HEK293 (cell line): ENCODE results near the gene RACK1.

Experiments used
- GLI4 ChIP-seq: fragments of 450-650 bp; formaldehyde crosslinking; IDR thresholded peaks from 2 replicates; pipeline ENCODE4 v1.5.1; 2016; ENCODE audit warnings: missing biosample characterization, missing genetic modification characterization
- KLF8 ChIP-seq: fragments of 450-650 bp; formaldehyde crosslinking; IDR thresholded peaks from 2 replicates; pipeline ENCODE4 v1.5.1; 2016; ENCODE audit warnings: missing biosample characterization, missing genetic modification characterization
- MZF1 ChIP-seq: fragments of 450-650 bp; formaldehyde crosslinking; IDR thresholded peaks from 2 replicates; pipeline ENCODE4 v1.5.1; 2017; ENCODE audit warnings: missing biosample characterization, missing genetic modification characterization, borderline replicate concordance
- PRDM10 ChIP-seq: fragments of 450-650 bp; formaldehyde crosslinking; IDR thresholded peaks from 2 replicates; pipeline ENCODE4 v1.5.1; 2016; ENCODE audit warnings: missing biosample characterization, missing genetic modification characterization
- PRDM4 ChIP-seq: fragments of 450-650 bp; formaldehyde crosslinking; IDR thresholded peaks from 2 replicates; pipeline ENCODE4 v1.5.1; 2017; ENCODE audit warnings: missing biosample characterization, missing genetic modification characterization
- RBAK ChIP-seq: fragments of 450-650 bp; formaldehyde crosslinking; IDR thresholded peaks from 2 replicates; pipeline ENCODE4 v1.5.1; 2016; ENCODE audit warnings: missing biosample characterization, missing genetic modification characterization
- REST ChIP-seq: fragments of 450-650 bp; formaldehyde crosslinking; IDR thresholded peaks from 2 replicates; pipeline ENCODE4 v1.5.1; 2016; ENCODE audit warnings: missing biosample characterization, missing genetic modification characterization
- TRIM28 ChIP-seq: IDR thresholded peaks from 2 replicates; pipeline ENCODE4 v1.6.1; 2011; ENCODE audit warnings: low read length, control low read depth, borderline replicate concordance
- ZBTB17 ChIP-seq: fragments of 450-650 bp; formaldehyde crosslinking; IDR thresholded peaks from 2 replicates; pipeline ENCODE4 v1.5.1; 2016; ENCODE audit warnings: missing biosample characterization, missing genetic modification characterization
- ZNF114 ChIP-seq: fragments of 450-650 bp; formaldehyde crosslinking; IDR thresholded peaks from 2 replicates; pipeline ENCODE4 v1.5.0; 2017; ENCODE audit warnings: missing biosample characterization, missing genetic modification characterization
- ZNF138 ChIP-seq: fragments of 450-650 bp; formaldehyde crosslinking; IDR thresholded peaks from 2 replicates; pipeline ENCODE4 v1.5.1; 2016; ENCODE audit warnings: missing biosample characterization, missing genetic modification characterization, borderline replicate concordance
- ZNF146 ChIP-seq: fragments of 450-650 bp; formaldehyde crosslinking; IDR thresholded peaks from 2 replicates; pipeline ENCODE4 v1.5.1; 2016; ENCODE audit warnings: missing biosample characterization, missing genetic modification characterization
- ZNF16 ChIP-seq: fragments of 450-650 bp; formaldehyde crosslinking; IDR thresholded peaks from 2 replicates; pipeline ENCODE4 v1.5.1; 2016; ENCODE audit warnings: low read depth, missing biosample characterization, missing genetic modification characterization
- ZNF26 ChIP-seq: fragments of 450-650 bp; formaldehyde crosslinking; IDR thresholded peaks from 2 replicates; pipeline ENCODE4 v1.5.1; 2016; ENCODE audit warnings: missing biosample characterization, missing genetic modification characterization
- ZNF341 ChIP-seq: fragments of 450-650 bp; formaldehyde crosslinking; IDR thresholded peaks from 2 replicates; pipeline ENCODE4; 2016; ENCODE audit warnings: low read depth, missing biosample characterization, missing genetic modification characterization
- ZNF362 ChIP-seq: fragments of 450-650 bp; formaldehyde crosslinking; IDR thresholded peaks from 2 replicates; pipeline ENCODE4 v1.5.1; 2016; ENCODE audit warnings: missing biosample characterization, missing genetic modification characterization
- ZNF394 ChIP-seq: fragments of 450-650 bp; formaldehyde crosslinking; IDR thresholded peaks from 2 replicates; pipeline ENCODE4 v1.5.1; 2016; ENCODE audit warnings: missing biosample characterization, missing genetic modification characterization, mild to moderate bottlenecking, moderate library complexity, borderline replicate concordance
- ZNF473 ChIP-seq: fragments of 450-650 bp; formaldehyde crosslinking; IDR thresholded peaks from 2 replicates; pipeline ENCODE4 v1.5.1; 2017; ENCODE audit warnings: missing biosample characterization, missing genetic modification characterization
- ZNF48 ChIP-seq: fragments of 450-650 bp; formaldehyde crosslinking; IDR thresholded peaks from 2 replicates; pipeline ENCODE4 v1.5.1; 2016; ENCODE audit warnings: missing biosample characterization, missing genetic modification characterization
- ZNF530 ChIP-seq: fragments of 450-650 bp; formaldehyde crosslinking; IDR thresholded peaks from 2 replicates; pipeline ENCODE4 v1.5.1; 2016; ENCODE audit warnings: low read depth, missing biosample characterization, missing genetic modification characterization
- ZNF654 ChIP-seq: fragments of 450-650 bp; formaldehyde crosslinking; IDR thresholded peaks from 2 replicates; pipeline ENCODE4 v1.5.1; 2016; ENCODE audit warnings: low read depth, missing biosample characterization, missing genetic modification characterization
- ZNF704 ChIP-seq: fragments of 450-650 bp; formaldehyde crosslinking; IDR thresholded peaks from 2 replicates; pipeline ENCODE4 v1.5.1; 2016; ENCODE audit warnings: missing biosample characterization, missing genetic modification characterization

RACK1 gene

GRCh38 chr5:181215997-181216989 lies 27.4 kb downstream of the RACK1 start (continued):
- TF ChIP-seq ZNF362 (tag by site-specific recombination) (peak; percentile 47; the same call in 1 of the 2 replicates), GLI4 (tag by site-specific recombination) (peak; percentile 45; the same call in 1 of the 2 replicates), ZNF530 (no peak), ZBTB17 (peak; percentile 88), ZNF654 (tag by site-specific recombination) (no peak), RBAK (tag by site-specific recombination) (no peak), TRIM28 (peak; percentile 89; the same call in 1 of the 2 replicates), ZNF26 (tag by site-specific recombination) (no peak), MZF1 (tag by site-specific recombination) (peak; percentile 24; the same call in 1 of the 2 replicates), ZNF138 (no peak), ZNF473 (tag by site-specific recombination) (no peak), ZNF704 (tag by site-specific recombination) (no peak), ZNF114 (tag by site-specific recombination) (no peak), REST (tag by site-specific recombination) (0 out of 2 replicates have a peak, but pooled peaks have one; percentile 17), PRDM10 (tag by site-specific recombination) (no peak; the same call in 1 of the 2 replicates), ZNF394 (peak; percentile 57), PRDM4 (tag by site-specific recombination) (peak; percentile 76), ZNF48 (tag by site-specific recombination) (no peak), KLF8 (peak; percentile 83), ZNF146 (tag by site-specific recombination) (no peak), ZNF341 (tag by site-specific recombination) (no peak), ZNF16 (tag by site-specific recombination) (no peak)
